ENCODE data around the gene ARHGAP22.
"Not testable (repeated sequence)": the region's sequence is repeated elsewhere in the genome, so short reads cannot be mapped to it uniquely, and the experiment has no call there.

ARHGAP22 gene

GRCh38 chr10:48604991-48605508, at the start of gene ARHGAP22:
Gene ARHGAP22, minus strand, starts transcription at chr10:48605073. Its CDS starts 277 bp downstream, at chr10:48604796.
- DNase-seq (ENCODE audit: low read depth) = peak; percentile 58

GRCh38 chr10:48653944-48654698, 49.2 kb upstream of the ARHGAP22 start:
- no peak for DNase-seq (ENCODE audit: low read depth)

GRCh38 chr10:48653347-48653746, 48.5 kb upstream of the ARHGAP22 start:
- DNase-seq (ENCODE audit: low read depth) = no peak

- no peak for DNase-seq (ENCODE audit: low read depth)
These were observed 47.5 kb upstream of the ARHGAP22 start for GRCh38 chr10:48652344-48652743.

- DNase-seq (ENCODE audit: low read depth) = no peak
These were observed 47.0 kb upstream of the ARHGAP22 start for GRCh38 chr10:48651839-48652238.

GRCh38 chr10:48651293-48651692, 46.4 kb upstream of the ARHGAP22 start:
- no peak for DNase-seq (ENCODE audit: low read depth)

- DNase-seq (ENCODE audit: low read depth) = peak; percentile 32
These were observed 44.6 kb upstream of the ARHGAP22 start for GRCh38 chr10:48649349-48649944.

GRCh38 chr10:48648172-48648942, 43.5 kb upstream of the ARHGAP22 start:
- no peak for DNase-seq (ENCODE audit: low read depth)

- DNase-seq (ENCODE audit: low read depth) = not testable (repeated sequence)
These were observed 42.2 kb upstream of the ARHGAP22 start for GRCh38 chr10:48647073-48647472.

GRCh38 chr10:48645600-48645999, 40.7 kb upstream of the ARHGAP22 start:
- DNase-seq (ENCODE audit: low read depth) = no peak

GRCh38 chr10:48641099-48641690, 36.3 kb upstream of the ARHGAP22 start:
- not testable (repeated sequence) for DNase-seq (ENCODE audit: low read depth)

GRCh38 chr10:48640326-48640725, 35.5 kb upstream of the ARHGAP22 start:
- no peak for DNase-seq (ENCODE audit: low read depth)

- no peak for DNase-seq (ENCODE audit: low read depth)
These were observed 34.8 kb upstream of the ARHGAP22 start for GRCh38 chr10:48639632-48640031.

- no peak for DNase-seq (ENCODE audit: low read depth)
These were observed 34.1 kb upstream of the ARHGAP22 start for GRCh38 chr10:48638739-48639527.

- no peak for DNase-seq (ENCODE audit: low read depth)
These were observed 33.3 kb upstream of the ARHGAP22 start for GRCh38 chr10:48638158-48638557.

- DNase-seq (ENCODE audit: low read depth) = no peak
These were observed 32.0 kb upstream of the ARHGAP22 start for GRCh38 chr10:48636901-48637300.

- DNase-seq (ENCODE audit: low read depth) = peak; percentile 20
These were observed 31.4 kb upstream of the ARHGAP22 start for GRCh38 chr10:48636231-48636630.

- no peak for DNase-seq (ENCODE audit: low read depth)
These were observed 30.2 kb upstream of the ARHGAP22 start for GRCh38 chr10:48634984-48635557.

- peak; percentile 44 for DNase-seq (ENCODE audit: low read depth)
These were observed 29.5 kb upstream of the ARHGAP22 start for GRCh38 chr10:48634198-48634983.
